Inflammatory macrophage (primary cell): ENCODE measurements around the gene RTKN.
"Not testable (repeated sequence)": the region's sequence is repeated elsewhere in the genome, so short reads cannot be mapped to it uniquely, and the experiment has no call there.

Experiments
- DNase-seq, 2 donors: peaks; one replicate each; pipeline ENCODE4 v3.0.0-alpha.2; 2020 to 2022
- total RNA-seq, 18 experiments: gene quantifications; one replicate each; lab custom pipeline; 2026; ENCODE audit warnings: mixed read lengths in 6 of 18, inconsistent platforms in 2 of 18; lab: John Stamatoyannopoulos, UW

Gene RTKN, protein sequence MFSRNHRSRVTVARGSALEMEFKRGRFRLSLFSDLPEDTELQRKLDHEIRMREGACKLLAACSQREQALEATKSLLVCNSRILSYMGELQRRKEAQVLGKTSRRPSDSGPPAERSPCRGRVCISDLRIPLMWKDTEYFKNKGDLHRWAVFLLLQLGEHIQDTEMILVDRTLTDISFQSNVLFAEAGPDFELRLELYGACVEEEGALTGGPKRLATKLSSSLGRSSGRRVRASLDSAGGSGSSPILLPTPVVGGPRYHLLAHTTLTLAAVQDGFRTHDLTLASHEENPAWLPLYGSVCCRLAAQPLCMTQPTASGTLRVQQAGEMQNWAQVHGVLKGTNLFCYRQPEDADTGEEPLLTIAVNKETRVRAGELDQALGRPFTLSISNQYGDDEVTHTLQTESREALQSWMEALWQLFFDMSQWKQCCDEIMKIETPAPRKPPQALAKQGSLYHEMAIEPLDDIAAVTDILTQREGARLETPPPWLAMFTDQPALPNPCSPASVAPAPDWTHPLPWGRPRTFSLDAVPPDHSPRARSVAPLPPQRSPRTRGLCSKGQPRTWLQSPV
- 0.12 to 9.6 (median 3.4) reads per million in 18 experiments for total RNA-seq

DNA sequence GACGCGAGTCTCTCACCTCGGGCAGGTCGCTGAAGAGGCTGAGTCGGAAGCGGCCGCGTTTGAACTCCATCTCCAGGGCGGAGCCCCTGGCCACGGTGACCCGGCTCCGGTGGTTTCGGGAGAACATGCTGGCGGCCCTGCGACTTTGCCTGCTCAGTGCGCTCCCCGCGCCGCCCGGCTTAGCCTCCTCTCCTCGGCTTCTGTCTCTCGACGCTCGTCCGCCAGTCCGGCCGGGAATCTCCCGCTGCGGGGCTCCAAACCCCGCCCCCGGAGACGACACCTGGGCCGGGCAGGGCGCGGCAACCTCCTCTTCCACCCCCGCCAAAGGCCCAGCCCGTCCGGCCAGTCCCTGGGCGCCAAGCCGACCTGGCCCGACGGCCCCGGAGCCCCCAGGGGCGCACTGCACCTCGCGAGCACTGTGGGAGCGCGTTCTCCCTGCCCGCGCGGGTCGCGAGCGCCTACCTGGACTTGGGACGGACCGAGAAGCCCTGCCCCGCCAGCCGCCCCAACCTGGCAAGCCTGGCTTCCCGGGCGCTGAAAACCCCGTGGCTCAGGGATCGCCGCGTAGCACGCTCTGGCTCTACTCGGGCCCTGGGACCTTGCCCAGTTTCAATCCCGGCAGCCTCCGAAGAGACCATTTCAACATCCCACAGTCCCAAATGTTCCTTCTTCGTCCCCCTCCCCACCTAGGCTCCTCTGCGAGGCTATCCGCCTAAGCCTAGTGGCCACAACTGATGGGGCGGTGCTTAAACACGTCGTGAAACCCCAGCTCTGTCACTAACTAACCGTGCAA lies at the start of gene RTKN:
TSS of gene RTKN (minus strand) at position 248 of the 793 bp plus-strand sequence. CDS start at position 127, 121 bp downstream.
- no peak for DNase-seq

GRCh38 chr2:74489906-74490305 lies 48.2 kb upstream of the RTKN start:
- no peak for DNase-seq

GRCh38 chr2:74488643-74489481 lies 47.1 kb upstream of the RTKN start:
- DNase-seq: no peak

DNA sequence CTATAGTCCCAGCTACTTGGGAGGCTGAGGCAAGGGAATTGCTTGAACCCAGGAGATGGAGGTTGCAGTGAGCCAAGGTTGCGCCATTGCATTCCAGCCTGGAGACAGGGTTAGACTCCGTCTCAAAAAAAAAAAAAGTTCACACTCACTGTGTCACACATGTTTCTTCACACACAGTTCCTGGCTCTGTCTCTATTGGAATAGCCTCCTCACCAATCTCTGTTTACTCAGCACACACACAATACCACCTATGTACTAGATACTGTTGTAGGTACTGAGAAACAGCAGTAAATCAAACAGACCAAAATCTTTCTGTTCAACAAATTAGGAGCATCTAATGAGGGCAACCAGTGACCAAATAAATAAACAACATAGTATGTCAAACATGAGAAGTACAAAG lies 44.4 kb upstream of the RTKN start:
- DNase-seq: no peak

GRCh38 chr2:74483675-74484164 lies 42.0 kb upstream of the RTKN start:
- not testable (repeated sequence) for DNase-seq

DNA sequence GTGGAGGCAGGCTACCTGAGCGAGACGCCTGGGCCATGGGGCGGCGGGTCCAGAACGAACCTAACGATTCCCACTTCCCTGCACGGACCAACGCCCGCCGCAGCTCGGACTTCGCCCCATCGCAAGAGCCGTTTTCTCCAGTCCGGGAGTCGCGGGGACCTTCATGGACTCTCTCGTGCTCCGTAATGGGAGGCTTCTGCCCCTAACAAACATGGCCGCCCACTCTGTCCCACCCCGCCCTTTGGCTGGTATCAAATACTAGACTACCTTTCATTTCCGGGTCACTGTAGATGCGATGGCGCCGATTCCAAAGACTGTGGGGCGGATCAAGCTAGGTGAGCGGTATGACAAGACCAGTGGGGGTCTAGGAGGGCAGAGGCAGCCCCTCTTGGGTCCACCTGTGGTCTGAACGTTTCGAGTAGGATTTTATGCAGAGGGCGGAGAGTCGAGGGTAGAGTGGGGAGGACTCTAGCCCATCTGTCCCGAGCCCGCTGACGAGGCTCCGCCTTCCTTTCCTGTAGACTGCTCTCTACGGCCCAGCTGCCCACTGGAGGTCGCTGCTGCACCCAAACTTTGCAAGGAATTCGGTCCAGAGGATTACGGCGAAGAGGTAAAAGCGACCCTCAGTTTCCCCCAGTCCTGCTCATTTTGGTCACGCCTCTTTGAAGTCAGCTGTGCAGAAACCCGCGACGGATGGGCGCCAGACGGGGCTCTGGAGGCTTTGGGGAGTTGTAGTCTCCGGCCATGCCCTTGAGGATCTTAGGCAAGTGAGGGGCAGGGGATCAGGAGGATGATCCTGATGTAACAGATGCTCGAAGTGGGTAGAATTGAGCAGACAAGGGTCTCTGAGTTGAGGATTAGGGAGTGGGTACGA lies 41.3 kb upstream of the RTKN start, which contains the start of the genes CCDC142 and TTC31:
TSS of gene CCDC142 (minus strand) at position 198 of the 874 bp plus-strand sequence. CDS start at position 37, 161 bp downstream.
TSS of gene TTC31 (plus strand) at position 281 of the 874 bp plus-strand sequence. CDS start at position 296, 15 bp downstream.
- DNase-seq: peak; percentile 95 to 97

- peak in 1 of 2 donors; percentile 68 for DNase-seq
Measured at GRCh38 chr2:74481961-74482800, 40.4 kb upstream of the RTKN start.

DNA sequence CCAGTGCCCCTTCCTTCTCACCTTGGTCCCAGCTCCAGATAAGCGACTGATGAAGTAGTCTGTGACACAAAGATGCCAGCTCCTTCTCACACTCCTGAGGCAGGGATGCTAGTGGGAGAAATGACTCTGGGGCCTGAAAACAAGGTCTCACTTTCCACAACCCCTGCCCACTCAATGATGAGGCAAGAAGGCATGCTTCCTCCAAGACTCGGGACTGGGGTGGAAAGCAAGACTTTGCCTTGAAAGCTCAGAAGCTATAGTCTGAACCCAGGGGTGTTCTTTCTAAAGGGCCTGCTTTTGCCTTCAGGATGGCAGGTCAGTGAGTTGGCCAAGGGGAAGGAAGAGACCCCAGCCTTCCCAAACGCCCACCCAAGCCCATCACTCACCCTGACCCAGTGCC lies 39.7 kb upstream of the RTKN start:
- peak; percentile 64 to 84 for DNase-seq

- no peak for DNase-seq
Measured at GRCh38 chr2:74474899-74475298, 33.2 kb upstream of the RTKN start.

GRCh38 chr2:74474481-74474880 lies 32.7 kb upstream of the RTKN start:
- no peak for DNase-seq

DNA sequence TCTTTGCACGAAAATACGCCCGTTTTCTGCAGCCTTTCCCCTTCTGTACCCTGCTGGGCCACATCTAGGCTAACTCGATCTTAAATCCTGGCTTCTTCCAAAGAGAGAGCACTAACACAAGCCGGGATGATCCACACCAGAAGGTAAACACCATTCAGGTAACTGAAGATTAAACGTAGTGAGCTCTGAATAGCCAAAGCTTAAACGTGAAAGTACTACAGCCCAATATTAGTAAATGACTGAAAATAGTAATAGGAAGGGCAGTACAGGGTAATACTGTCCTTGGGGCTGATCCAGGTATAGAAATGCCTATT lies 31.2 kb upstream of the RTKN start:
- DNase-seq: no peak

DNA sequence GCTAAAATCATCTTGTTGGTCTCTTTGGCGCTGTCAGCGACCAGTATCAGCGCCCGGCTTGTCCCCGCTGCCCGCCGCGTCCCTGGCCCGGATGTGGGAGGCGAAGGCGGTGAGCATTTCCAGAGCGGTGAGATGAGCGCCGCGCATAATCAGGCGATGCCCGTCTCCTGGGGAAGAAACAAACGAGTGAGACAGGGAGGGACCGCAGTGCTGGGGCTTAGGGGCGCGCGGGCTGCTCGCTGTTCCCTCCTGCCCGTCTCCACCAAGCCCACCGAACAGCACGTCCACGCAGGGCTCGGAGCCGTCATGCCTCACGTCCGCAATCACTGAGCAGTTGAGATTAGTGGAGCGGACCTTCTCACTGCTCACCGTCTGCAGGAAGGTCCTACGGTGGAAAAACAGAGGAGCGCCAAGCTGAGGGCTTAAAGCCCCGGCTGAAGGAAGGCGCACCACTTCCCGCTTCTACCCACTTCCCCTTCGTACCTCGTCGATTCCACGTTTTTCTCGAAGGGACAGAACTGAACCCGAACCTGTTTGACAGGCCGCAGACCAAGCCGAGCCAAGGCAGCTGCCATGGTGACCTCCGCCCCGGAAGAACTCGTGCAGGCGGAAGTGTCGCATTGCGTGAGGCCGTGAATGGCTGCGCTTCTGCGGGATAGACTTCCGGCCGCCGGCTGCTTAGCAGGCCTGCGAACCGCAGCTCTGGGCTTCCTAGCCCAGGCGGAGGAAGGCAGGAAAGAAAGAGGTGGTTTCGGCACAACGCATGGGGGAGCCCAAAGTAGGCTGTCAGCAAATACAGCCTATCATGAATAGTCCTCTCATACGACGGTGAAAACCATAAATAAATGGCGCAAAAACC lies 30.6 kb upstream of the RTKN start, which contains the start of gene MRPL53:
TSS of gene MRPL53 (minus strand) at position 595 of the 859 bp plus-strand sequence. CDS start at position 575, 20 bp downstream.
- DNase-seq: peak; percentile 93 to 94

GRCh38 chr2:74471332-74472065 lies 29.8 kb upstream of the RTKN start:
- no peak for DNase-seq

DNA sequence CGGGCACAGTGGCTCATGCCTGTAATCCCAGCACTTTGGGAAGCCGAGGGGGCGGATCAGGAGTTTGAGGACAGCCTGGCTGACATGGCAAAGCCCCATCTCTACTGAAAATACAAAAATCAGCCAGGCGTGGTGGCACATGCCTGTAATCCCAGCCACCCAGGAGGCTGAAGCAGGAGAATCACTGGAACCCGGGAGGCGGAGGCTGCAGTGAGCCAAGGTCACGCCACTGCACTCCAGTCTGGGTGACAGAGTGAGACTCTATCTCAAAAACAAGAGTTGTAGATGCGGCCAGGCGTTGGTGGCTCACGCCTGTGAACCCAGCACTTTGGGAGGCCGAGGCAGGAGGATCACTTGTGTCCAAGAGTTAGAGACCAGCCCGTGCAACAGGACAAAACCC lies 29.0 kb upstream of the RTKN start:
- DNase-seq: not testable (repeated sequence)

- no peak for DNase-seq
Measured at GRCh38 chr2:74464406-74464805, 22.7 kb upstream of the RTKN start.

DNA sequence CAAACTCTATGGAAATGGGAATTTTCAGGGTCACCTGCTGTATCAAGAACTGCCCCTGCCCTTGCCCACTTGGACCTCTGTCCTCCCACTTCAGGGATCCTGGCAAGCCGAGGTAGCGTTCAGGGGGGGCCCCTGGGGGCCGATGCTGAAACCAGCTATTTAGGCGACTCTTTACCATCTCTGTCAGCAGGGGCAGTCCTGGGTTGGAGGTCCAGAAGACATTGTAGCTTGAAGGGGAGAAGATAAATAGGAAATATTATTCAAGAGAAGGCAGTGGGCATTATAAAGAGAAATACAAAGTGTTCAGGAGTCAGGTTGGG lies 21.0 kb upstream of the RTKN start:
- no peak for DNase-seq

DNA sequence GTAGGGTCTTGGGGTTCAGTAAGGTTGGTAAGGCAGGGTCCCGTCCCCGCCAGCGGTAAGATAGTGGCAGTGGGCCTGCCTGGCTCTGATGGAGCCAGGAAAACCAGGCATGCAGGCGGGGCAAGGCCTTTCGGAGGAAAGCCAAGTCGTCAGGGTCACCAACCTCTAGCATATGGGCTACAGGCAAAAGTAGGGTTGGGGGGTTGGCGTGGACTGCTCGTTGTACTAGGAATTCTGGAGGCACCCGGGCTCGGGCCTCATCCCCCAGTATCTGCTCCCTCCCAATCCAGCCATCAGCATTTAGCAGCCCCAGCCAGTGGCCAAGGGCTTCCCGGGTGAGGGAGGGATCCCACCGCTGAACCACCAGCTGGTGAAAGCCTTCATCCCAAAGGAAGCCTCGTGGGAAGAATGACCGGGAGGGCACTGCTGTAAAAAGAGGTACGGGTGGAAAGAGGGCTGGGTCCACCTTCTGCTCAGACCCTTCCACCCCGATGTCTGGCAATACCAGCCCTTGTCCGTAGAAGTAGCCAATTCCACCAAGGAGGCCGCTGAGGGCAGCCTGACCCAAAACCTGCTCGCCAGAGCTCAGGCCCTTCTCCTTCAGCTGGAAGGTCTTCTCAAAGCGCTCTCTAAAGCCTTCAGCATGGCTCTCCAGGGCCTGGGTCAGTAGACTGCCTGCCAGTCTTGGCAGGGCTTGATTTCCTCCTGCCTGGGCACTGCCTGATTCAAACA lies 20.5 kb upstream of the RTKN start:
- DNase-seq: no peak
